ENCODE results near the gene NRG4.
"Not testable (repeated sequence)": the region's sequence is repeated elsewhere in the genome, so short reads cannot be mapped to it uniquely, and the experiment has no call there.

Gene NRG4, protein sequence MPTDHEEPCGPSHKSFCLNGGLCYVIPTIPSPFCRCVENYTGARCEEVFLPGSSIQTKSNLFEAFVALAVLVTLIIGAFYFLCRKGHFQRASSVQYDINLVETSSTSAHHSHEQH

DNA sequence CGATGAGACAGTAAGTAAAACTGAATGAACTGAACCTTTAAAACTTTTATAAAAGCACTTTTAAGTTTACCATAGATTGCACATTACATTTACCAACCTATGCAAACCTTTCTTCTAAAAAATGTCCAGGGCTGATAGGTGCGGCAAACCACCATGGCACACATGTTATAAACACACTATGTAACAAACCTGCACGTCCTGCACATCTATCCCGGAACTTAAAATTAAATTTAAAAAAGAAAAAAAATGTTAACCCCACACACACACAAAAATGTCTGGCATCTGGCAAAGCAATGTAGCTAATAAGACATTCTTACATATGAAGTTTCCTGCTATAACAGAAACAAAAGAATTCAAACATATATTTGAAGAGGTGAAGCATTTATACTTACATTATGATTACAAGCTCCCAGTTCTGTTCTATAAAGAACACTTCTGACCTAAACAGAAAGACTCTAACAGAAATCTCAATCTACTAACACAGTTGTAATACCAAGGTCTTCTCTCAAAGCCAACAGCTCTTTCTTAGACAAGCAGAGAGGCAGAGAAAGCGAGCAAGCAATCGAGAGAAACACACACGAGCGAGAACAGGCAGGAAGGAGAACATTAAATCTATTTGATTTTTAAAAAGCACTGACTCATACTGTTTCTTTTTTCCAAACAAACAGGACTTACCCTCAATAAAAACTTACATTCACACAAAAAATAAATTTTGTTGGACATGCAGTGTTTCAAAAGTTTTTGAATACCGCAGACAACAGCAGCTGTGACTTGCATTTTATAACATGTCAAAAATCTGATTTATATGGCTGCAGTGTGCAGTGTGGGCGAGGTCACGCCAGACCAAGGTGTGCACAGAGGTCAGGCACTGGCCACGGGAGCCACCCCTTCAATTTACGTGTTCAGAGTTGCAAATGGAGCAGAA lies at the start of gene NRG4:
TSS of gene NRG4 (minus strand) at position 798 of the 925 bp plus-strand sequence. CDS start 1,194 bp downstream, outside the sequence.
- no peak for DNase-seq

DNA sequence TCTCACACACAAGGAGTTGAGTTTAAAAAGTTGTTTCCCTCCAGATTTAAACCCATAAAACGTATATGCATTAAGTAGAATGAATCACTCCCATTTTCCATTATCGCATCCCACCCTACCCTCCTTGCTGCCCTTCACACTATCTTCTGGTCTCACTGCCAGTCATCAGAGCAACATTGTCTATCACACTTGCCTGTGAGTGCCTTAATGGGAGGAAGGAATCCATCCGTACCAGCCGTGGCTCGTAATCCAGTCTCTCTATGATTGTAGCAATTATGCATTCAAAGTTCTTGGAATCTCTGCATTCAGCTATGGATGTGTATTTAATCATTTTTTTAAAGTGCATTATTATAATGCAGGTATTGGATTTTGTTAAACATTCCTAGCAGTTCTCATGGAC lies 49.5 kb upstream of the NRG4 start:
- DNase-seq: no peak

DNA sequence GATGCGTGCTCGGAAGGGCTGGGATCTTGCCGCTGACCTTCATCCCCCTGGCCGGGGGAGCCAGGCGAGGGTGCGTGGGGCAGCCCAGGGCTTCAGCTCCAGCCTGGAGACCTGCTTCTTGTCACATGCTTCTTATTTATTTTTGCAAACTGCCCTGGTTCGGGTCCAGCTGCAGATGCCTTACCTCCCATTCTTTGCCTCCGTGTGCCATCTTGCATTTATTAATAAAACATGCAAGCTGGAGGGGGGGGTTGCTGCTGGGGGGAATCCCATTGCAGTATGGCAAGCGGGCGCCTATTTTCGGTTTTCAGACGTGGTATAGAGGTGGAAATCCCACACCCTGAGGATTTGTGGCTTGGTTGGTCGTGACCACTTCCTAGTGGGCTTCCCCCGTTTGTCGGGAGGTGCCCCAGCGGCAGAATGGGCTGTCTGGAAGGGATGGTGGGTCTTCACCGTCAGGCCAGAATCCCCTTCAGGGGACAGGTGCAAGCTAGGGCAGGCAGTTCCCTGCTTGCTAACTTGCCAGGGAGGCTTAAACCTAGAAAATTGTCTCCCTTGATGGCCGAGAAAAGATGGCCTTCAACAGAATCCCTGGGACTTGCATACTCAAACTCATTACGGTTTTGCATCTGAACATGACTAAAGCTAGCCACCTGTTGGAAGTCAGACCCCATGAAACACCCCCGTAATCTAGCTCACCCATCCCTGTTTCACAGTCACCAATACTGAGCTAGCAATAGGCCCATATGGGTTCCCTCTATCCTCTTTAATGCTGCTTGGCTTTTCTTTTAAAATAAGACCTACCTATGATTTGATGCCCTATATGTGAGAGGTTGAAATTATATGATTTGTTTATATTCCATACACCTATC lies 48.1 kb upstream of the NRG4 start:
- no peak for DNase-seq

DNA sequence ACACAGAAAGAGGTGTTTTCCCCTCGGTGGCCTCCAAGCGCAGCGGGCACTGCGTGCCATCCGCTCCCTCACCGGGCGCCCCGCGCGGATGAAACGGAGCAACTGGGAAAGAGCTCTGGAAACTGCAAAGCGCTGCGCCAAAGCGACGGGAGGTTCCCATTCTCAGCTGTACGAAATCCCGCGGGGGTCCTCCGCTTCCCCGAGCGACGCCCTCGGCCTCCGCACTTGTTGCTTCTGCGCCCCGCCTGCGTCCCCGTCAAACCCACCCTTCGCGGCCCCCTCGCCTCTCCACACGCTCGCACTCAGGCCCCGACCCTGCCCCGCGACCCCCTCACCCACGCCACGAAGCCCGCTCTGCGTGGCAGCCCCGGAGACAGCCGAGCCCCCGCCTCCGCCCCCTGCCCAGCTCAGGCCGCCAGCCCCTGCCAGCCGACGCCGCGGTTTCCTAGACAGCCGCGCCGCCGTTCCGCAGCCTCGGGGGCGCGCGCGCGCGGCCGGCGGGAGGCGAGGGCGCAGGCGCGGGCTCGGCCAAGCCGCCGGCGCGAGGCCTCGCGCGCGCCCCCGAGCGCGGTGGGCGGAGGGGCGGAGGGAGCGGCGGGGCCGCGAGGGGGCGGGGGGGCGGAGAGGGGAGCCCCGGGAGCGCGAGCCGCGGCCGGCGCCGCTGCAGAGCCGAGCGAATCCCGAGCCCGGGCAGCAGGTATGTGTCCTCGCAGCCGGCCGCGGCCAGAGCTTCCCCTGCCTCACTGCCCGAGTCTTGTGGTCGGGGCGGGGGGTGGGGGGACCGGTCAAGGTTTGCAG lies 47.3 kb upstream of the NRG4 start, which contains the start of gene TMEM266:
TSS of gene TMEM266 (plus strand) at position 666 of the 798 bp plus-strand sequence. CDS start 74,279 bp downstream, outside the sequence.
- DNase-seq: no peak

DNA sequence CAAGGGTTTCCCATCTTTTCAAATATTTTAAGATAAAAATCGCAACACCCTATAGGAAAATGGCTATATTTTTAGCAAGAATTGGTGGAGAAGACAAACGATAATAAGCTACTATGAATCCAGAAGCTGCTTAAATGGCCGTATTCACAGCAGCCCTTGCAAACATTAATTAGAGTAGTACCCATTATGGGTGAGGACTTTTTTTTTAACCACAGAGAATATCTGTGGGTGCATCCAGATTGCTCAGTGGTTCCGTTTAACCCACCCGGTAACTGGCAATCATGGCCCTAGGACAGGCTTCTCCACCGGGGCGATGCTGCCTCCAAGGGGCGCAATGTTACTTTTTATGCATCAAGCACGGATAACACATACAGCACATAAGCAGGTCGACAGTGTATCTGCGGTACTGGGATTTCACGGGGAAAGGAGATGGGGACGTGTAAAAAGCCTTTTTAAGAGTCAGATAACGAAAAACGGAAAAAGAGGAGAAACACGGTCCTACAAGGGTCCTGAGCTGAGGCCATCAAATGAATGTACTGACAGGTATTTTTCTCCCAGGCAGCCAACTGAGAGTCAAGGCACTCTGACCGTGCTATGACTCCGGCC lies 46.6 kb upstream of the NRG4 start:
- no peak for DNase-seq

DNA sequence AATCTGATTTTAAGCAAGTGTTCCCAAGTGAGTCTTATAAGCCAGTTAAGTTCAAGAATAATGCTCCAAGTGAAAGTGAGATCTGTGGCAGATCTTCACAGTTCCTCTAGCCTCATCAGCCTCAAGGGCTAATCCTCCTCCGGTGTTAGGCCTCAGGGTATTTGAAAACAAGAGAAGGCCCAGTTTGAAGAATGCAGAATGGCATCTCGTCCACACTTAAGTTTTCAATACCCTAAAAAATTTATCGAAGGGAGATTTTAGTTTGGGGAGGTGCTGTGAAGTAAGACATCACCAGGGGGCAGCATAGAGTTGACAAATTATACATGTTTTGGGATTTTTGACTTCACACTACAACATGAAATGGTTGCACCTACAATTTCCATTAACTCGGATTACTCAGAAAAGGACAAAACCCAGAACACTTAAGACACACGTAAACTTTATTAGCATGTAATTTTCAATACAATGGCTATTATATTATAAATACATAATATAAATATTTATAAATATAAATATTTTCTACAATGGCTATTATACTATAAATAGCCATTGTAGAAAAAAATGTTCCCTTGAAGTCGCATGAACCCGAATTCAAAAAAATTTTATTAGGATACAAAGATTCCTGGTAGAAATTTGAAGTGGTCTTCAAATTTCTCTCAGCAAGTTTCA lies 45.2 kb upstream of the NRG4 start:
- DNase-seq: no peak

DNA sequence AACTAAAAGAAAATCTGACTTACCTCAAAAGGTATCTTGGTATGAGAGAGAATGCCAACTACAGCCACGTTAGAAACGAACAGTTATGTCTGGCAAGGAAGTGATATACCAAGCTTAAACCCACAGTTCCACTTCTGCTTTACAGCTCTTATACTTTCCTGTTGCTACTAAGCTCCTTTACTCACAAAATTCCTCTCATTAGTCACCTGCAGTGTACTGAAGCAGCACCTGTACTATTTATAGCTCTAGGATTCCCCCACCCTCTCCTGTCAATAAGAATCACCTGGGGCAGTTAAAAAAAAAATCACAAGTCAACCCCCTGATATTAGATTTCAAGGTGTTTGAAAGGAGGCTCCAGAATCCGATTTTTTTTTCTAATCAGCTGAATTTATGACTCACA lies 44.7 kb upstream of the NRG4 start:
- DNase-seq: no peak

DNA sequence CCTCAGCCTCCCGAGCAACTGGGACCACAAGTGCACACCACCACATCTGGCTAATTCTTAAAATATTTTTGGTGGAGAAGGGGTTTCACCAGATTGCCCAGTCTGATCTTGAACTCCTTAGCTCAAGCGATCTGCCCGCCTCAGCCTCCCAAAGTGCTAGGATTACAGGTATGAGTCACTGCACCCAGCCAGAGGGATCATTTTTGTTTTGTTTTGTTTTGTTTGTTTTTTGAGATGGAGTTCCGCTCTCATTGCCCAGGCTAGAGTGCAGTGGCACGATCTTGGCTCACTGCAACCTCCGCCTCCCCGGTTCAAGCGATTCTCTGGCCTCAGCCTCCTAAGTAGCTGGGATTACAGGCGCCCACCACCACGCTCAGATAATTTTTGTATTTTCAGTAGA lies 42.0 kb upstream of the NRG4 start:
- DNase-seq: not testable (repeated sequence)

DNA sequence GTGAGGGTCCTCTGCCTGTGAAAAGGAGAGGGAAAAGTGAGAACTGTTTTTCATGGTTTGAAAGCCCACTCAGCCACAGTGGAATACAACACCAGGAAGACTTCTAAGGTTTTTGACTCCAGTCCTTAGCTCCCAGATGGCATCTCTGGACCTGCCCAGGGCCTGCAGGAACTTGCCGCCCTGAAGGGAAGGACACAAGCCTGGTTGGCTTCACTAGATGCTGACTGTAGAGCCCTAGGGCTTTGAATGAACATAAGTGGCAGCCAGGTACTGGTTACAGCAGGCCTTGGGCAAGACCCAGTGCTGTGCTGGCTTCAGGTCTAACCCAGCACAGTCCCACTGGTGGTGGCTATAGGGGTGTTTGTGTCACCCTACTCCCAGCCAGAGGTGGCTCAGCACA lies 26.3 kb upstream of the NRG4 start:
- no peak for DNase-seq

DNA sequence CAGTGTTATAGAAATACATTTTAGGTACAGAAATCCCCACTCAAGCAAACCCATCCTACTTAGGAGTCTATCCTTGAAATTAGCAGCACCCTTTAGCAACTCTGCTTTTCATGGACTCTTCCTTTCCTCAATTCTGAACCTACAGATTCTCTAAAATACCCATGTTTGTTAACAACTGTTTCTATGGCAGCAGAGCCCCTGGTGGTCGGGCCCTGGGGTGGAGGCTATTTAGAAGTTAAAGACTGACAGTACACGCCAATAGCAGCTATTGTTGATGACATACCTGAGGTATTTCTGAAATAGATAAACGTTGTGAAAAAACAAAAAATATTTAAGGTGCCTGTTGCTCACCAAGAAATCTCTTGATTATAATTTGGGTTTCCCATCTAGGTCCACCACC lies 23.4 kb upstream of the NRG4 start:
- no peak for DNase-seq

DNA sequence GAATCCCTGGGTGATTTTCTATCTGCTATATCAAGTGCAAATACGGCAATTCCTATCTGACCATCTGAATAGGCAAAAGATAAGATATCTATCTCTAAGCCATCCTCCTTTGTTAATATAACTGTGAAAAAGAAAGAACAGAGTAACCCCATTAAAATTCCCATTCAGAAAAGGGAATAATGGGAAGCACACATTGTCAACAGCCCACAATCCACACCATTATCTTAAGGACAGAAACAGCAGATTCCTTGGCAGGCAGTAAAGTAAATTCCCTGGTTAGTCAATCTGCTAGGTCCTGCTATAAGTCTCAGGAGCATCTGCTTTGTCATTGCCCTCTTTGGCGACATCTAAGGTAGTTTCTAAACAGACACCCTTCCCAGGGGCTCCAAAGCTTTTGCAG lies 21.9 kb upstream of the NRG4 start:
- no peak for DNase-seq

DNA sequence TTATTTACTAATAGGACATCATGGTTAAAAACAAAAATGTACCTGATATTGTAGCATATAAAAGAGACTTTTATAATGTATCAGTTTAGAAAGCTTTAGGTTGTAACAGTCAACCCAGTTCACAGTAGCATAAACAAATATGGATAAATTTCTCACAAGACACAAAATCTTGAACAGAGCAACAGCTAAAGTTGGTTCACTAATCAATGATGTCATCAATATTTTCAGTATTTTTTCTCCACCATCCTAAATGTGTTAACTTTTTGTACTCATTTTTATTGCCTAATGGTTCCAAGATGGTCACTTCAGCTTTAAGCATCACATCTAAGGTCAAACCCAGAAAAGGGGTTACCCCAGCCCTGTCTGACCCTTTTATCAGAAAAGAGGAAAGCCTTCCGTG lies 21.2 kb upstream of the NRG4 start:
- DNase-seq: no peak

DNA sequence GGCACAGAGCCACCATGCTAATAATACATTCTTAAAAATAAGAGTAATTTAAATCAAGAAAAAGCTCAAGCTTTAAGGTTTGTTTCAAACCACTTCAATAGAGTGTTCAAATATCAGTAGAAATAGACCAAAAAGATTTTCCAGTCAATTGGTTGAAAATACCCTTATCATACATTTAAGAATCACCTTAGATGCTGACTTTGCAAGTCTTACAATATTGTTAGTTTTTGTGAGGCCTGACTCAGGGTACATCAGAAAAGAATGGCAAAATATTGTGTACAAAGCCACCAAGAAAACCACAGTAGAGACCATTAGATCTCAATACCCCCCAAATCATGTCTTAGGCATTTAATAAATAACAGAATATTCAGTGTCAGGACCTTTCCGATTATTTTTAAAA lies 19.8 kb upstream of the NRG4 start:
- no peak for DNase-seq

DNA sequence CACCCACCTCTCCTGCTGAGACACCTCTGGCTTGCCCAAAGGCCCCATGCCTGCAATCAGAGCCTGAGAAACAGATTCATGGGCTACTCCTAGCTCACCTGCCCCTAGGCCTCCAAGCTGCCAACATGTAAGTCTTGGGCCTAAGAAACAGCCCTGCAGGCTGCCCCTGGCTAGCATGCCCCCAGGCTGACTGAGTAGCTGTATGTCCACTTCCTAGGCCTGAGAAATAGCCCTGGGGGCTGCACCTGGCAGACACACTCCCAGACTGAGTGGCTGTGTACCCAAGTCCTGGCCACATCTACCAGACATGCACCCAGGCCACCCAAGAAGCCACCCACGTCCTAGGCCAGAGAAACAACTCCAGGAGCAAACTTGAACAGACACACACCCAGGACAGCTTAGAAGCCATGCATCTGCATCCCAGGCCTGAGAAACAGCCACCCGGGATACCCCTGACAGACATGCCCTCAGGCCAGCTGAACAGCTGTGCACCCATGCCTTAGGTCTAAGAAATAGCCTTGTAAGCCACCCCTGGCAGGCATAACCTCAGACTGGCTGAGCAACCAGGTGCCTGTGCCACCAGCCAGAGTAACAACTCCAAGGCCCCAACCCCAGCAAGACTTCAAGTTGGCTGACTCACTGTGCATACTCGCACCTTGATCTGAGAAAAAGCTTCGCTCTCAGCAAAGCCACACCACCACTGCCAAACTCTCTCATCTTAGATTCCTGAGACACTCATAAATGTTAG lies 12.0 kb upstream of the NRG4 start:
- DNase-seq: no peak

DNA sequence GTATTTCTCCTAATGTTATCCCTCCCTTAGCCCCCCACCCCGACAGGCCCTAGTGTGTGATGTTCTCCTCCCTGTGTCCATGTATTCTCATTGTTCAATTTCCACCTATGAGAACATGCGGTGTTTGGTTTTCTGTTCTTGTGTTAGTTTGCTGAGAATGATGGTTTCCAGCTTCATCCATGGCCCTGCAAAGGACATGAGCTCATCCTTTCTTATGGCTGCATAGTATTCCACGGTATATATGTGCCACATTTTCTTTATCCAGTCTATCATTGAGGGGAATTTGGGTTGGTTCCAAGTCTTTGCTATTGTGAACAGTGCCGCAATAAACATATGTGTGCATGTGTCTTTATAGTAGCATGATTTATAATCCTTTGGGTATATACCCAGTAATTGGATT lies 1.2 kb upstream of the NRG4 start:
- DNase-seq: not testable (repeated sequence)

DNA sequence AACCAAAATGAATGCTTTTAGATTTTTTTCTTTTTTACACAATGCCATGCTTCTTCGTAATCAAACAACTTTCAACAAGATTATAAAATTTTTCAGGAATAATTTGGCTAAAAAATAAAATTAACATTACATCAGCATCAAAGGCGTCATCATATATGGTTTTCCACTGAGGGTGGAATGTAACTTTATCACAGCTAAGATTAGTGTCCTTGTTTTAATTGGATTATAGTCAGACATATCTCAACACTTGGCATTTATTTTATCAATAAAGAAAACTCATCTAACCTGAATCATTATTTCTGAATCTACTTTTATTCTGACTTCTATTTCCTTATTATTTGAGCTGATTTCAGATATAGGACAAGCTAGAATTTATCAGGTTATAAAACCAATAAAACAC lies 1.6 kb downstream of the NRG4 start:
- no peak for DNase-seq

DNA sequence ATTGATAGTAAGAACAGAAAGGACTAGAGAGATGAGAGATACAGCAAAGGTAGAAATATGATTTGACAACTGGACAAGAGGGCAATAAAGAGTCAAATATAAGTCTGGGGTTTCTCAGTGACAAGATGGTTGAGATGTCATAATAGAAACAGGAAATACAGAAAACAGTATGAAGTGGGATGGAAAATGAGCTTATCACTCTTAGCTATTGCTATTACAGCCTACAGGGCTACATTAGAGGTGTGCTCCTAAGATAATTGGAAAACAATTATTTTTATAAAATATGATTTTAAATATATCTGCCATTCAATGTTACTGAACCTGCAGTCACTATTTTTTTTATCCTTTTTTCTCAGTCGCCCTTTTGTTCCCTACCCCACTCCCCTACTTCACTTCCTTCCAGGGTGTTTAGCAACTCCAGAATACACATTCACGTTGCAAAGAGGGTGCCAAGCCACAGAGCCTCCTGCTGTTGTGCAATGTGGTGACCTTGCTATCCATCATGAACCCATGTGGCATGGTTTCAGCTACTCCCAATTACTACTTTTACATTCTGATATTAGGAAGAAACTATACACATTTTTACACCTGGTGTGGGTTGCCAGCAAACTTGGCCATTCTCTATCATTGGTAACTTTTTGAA lies 6.0 kb downstream of the NRG4 start:
- DNase-seq: no peak

DNA sequence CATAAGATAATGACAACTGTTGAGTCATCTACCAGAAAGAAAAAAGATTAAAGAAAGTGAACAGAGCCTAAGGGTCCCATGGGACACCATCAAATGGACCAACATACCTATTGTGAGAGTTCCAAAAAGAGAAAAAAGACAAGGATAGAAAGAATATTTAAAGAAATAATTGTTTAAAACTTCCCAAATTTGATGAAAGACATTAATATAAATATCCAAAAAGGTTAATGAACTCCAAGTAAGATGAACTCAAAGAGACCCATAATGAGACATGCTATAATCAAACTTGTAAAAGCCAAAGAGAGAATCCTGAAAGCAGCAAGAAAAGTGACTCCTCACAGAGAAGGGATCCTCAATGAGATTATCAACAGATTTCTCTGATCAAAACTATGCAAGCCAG lies 8.9 kb downstream of the NRG4 start:
- DNase-seq: no peak

DNA sequence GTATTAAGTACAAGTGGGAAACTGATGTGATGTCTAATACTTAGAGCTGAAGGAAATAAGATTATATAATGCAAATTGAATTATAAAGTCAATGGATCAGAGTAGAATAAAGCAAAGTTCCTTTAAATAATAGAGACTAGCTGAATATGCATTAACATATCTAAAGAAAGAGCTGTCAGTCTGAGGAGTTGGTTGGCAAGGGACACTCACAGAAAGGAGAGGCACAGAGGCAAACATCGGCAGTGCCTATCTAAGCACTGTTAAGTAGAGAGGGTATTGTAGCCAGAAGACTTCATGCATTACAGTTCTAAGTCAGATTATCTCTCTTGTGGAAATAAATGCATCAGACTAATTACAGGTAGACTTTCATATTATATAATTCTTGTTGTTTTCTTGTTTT lies 16.6 kb downstream of the NRG4 start:
- DNase-seq: no peak

DNA sequence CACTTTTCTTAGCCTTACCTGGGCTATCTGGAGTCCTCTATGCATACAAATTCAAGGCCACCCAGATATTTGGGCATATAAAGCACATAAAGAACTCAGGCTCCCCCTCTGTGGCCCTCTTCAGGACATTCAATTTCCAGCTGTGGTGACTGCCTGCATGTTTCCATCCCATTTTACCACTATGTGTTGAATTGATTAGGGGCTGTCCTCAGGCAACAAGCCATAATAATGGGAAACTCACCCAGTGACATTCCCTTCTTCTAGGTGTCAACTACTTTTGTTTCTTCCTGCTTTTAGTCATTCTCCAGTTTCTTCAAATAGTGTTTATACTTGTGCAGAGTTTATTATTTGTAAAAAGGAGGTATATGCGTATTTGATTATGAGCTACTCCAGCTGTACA lies 18.0 kb downstream of the NRG4 start:
- DNase-seq: no peak
